NCI-H187 treated with DMSO at 0.1 percent for 48 hours (cell line): ENCODE measurements around the gene GRIK4.
"Not testable (repeated sequence)": the region's sequence is repeated elsewhere in the genome, so short reads cannot be mapped to it uniquely, and the experiment has no call there.

Source experiments
- DNase-seq: peaks from one replicate; lab custom pipeline; 2025; lab: John Stamatoyannopoulos, UW

GRIK4 gene

GRCh38 chr11:121004206-121004840, 492.8 kb downstream of the GRIK4 start:
- DNase-seq, result no peak

GRCh38 chr11:121006922-121007321, 495.4 kb downstream of the GRIK4 start:
- no peak for DNase-seq

- no peak for DNase-seq
Measured at GRCh38 chr11:121008551-121008950, 497.0 kb downstream of the GRIK4 start.

- DNase-seq, result no peak
Measured at GRCh38 chr11:121012091-121012490, 500.5 kb downstream of the GRIK4 start.

GRCh38 chr11:121018746-121019145, 507.2 kb downstream of the GRIK4 start:
- no peak for DNase-seq

GRCh38 chr11:121021718-121022117, 510.2 kb downstream of the GRIK4 start:
- DNase-seq, result not testable (repeated sequence)

- DNase-seq, result peak; percentile 19
Measured at GRCh38 chr11:121023848-121024751, 512.6 kb downstream of the GRIK4 start, which contains the start of gene TBCEL. TBCEL (plus strand) TSS chr11:121024102; CDS start chr11:121045691, 21,589 bp downstream.

- DNase-seq, result no peak
Measured at GRCh38 chr11:121024989-121025388, 513.4 kb downstream of the GRIK4 start.

GRCh38 chr11:121029153-121029552, 517.6 kb downstream of the GRIK4 start:
- DNase-seq, result no peak

GRCh38 chr11:121029813-121030445, 518.4 kb downstream of the GRIK4 start:
- no peak for DNase-seq

GRCh38 chr11:121031167-121031566, 519.6 kb downstream of the GRIK4 start:
- DNase-seq, result no peak

GRCh38 chr11:121031648-121032047, 520.1 kb downstream of the GRIK4 start:
- not testable (repeated sequence) for DNase-seq

GRCh38 chr11:121032546-121032945, 521.0 kb downstream of the GRIK4 start:
- no peak for DNase-seq

GRCh38 chr11:121033635-121034034, 522.1 kb downstream of the GRIK4 start:
- no peak for DNase-seq

- no peak for DNase-seq
Measured at GRCh38 chr11:121035169-121035755, 523.7 kb downstream of the GRIK4 start.

GRCh38 chr11:121035780-121036179, 524.2 kb downstream of the GRIK4 start:
- DNase-seq, result no peak

GRCh38 chr11:121037016-121037415, 525.5 kb downstream of the GRIK4 start:
- DNase-seq, result no peak
